ENCODE measurements around the gene PGM2.

GRCh38 chr4:37909332-37910090, 83.0 kb downstream of the PGM2 start:
- TF ChIP-seq CTCF (IDR thresholded peaks at IDR 0.05): no peak
- no peak for TF ChIP-seq POLR2A (IDR thresholded peaks at IDR 0.05)
